PFSK-1 (cell line): ENCODE data around the gene NIT1.

Experiments
- FOXP2 ChIP-seq: optimal IDR thresholded peaks from 2 replicates; pipeline ENCODE3; 2011; ENCODE audit warnings: borderline replicate concordance, control low read depth, inconsistent platforms; ENCODE audit not compliant: insufficient read depth; ENCODE audit errors: extremely low read length, extremely low read depth
- POLR2AphosphoS5 ChIP-seq: IDR thresholded peaks from 2 replicates; pipeline ENCODE4 v1.6.1; 2012; ENCODE audit warnings: low read depth, mild to moderate bottlenecking, control low read depth, low read length, moderate library complexity
- REST ChIP-seq, 2 experiments: IDR thresholded peaks; 2 replicates each; pipeline versions ENCODE4 v1.6.1 to v1.8.0; 2011 to 2012; ENCODE audit warnings: low read depth in 2 of 2, low read length in 2 of 2, control low read depth in 1 of 2, inconsistent platforms in 1 of 2, mild to moderate bottlenecking in 1 of 2, moderate library complexity in 1 of 2; ENCODE audit not compliant: insufficient read depth in 1 of 2
- SIN3A ChIP-seq: IDR thresholded peaks from 2 replicates; pipeline ENCODE4 v1.6.1; 2012; ENCODE audit warnings: mild to moderate bottlenecking, low read length, moderate library complexity, borderline replicate concordance; ENCODE audit not compliant: insufficient read depth
- TAF1 ChIP-seq: IDR thresholded peaks from 2 replicates; pipeline ENCODE4 v1.6.1; 2012; ENCODE audit warnings: low read length, control low read depth, borderline replicate concordance; ENCODE audit not compliant: insufficient read depth

Gene NIT1

DNA sequence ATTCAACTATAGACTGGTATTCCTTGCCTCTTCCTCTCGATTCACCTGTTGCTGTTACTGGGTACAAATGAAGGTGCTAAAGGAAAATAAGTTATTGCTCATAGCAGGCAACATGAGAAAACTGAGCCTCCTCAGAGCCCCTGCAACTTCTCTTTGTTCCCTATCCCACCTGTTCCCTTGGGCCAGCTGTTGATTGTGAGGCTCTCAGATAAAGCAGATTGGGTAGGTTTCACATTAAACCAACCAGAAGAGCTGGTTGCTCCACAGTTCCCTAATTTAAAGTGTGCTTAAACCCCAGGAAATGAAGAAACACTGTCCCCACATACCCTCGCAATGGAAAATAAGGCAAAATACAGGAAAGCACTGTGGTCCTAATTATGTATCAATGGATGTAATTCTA is 9.7 kb downstream of the NIT1 start:
- TF ChIP-seq SIN3A (no peak), REST (IDR thresholded peaks at IDR 0.05; ENCODE audit: insufficient read depth in 1 of 2, low read depth in 2 of 2, low read length in 2 of 2) (no peak), FOXP2 (no peak), POLR2AphosphoS5 (no peak), TAF1 (no peak)

DNA sequence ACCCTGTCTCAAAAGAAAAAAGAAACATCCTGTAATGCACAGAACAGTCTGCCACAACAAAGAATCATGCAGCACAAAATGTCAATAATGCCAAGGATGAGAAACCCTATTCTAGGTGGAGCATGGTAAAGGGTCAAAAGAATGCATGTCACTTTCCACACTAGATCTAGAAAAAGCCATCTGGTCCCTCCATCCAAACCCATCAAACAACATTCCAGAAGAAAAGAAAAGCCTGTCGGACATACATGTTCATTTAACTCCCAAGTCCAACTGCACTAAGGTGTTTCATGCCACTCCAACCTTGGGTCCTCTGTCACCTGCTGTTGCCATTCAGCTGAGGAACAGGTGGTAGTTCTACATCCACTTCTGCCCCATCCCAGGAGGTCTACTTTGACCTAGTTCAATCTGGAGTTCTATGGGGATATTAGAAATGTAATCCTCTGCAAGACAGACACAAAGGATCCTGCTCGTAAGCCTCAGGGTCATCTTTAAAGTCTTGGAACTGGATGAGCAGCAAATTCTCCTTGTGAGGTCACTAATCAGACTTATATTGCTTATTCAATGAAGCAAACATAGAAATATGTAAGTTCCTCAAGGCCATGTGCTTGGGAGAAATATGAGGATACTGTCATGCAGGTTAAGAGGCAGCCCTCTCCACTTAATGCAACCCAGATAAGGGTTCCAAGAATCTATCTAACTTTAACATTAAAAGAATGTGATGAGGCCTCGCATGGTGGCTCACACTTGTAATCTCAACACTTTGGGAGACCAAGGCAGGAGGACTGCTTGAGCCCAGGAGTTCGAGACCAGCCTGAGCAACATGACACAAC is 10.9 kb downstream of the NIT1 start:
- TF ChIP-seq SIN3A: no peak
- no peak for TF ChIP-seq REST (IDR thresholded peaks at IDR 0.05; ENCODE audit: insufficient read depth in 1 of 2, low read depth in 2 of 2, low read length in 2 of 2)
- no peak for TF ChIP-seq POLR2AphosphoS5
- TF ChIP-seq FOXP2: no peak

GRCh38 chr1:161130266-161130665 is 12.4 kb downstream of the NIT1 start:
- no peak for TF ChIP-seq FOXP2
- TF ChIP-seq SIN3A: no peak
- no peak for TF ChIP-seq TAF1
- no peak for TF ChIP-seq POLR2AphosphoS5

DNA sequence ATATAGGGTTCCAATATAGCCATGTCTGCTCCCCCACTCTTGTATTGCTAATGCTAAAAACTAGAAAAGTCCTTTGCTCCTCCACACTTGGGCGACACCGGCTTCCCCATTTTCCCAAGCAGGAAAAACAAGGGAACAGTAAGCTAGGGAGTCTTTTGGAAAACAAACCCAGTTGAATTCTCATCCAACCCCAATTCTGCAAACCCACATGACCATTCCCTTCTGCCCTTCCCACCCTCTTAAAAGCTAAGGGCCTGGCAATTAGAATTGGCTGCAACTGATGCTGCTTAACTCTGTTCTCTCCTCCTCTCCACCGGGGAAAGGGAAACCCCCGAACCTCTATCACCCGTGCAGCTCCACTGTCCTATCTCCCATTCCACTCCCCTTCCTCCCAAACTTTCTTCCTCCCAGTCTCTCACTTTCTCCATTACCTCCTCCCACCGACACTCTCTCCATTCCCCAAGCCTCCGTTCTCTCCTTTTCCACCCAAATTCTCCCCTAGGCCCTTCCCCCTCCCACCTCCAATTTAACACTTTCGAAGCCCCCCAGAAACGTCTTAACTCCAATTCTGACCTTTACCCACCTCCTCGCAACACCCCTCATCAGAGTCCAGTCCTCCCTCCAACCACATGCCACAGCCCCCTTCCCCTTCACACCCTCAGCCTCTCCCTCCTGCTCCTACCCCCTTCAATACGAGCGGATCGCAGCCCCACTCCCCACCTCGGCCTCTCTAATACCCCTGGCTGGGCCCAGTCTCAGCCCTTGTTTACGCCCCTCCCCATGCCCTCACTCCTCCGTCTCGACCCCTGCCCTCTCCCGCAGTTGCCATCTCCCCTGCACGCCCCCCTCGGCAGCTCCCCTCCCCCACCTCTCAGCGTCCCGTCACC is 13.9 kb downstream of the NIT1 start:
- TF ChIP-seq FOXP2 (no peak), POLR2AphosphoS5 (no peak), TAF1 (no peak), REST (IDR thresholded peaks at IDR 0.05; ENCODE audit: insufficient read depth in 1 of 2, low read depth in 2 of 2, low read length in 2 of 2) (no peak), SIN3A (no peak)

DNA sequence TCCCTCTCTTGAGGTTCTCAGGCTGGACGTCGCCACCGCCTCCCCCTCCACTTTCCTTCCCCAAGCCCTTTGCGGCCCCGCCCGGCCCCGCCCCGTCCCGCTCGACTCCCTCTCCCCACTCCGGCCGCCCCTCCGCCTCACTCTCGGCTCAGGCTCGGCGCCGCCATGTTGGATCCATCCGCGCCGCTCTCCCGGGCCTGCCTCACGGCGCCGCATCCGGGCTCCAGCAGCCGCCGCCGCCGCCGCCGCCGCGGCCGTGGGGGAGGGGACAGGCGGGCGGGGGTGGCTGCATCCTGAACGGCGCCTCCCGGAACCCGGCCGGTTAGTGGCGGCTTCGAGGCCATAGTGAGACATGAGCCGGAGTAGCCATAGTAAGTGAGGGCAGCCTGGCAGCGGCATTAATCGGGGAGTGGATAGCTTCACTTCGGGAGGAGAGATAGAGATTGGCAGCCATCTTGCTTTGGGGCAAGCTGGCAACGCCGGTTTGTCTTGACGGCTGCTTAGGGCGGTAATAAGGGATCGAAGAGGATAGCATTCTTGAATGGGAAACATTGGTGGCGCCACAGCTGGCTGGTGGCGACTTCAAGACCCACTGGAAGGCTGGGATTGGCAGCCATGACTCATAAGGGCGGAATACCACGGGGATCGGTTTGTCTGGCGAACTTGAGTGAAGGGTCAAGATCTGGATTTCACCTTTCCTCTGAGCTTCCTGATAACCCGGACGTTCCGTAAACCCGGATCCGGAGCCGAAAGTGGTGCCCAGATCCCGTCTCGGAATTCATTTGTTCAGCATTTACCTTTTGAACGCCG is 14.7 kb downstream of the NIT1 start, which contains the start of gene DEDD:
Gene DEDD, minus strand, starts transcription at position 258 of the 810 bp plus-strand sequence. CDS start 8,205 bp downstream, outside the sequence.
- TF ChIP-seq REST (IDR thresholded peaks at IDR 0.05; ENCODE audit: insufficient read depth in 1 of 2, low read depth in 2 of 2, low read length in 2 of 2) (peak in 1 of 2 experiments; percentile 26; a peak in 1 of 4 replicates), FOXP2 (peak; percentile 75), SIN3A (no peak), POLR2AphosphoS5 (no peak; the same call in 1 of the 2 replicates), TAF1 (no peak)
